GM21737 (cell line): Measurements from ENCODE around the gene MXD3.
"Not testable (repeated sequence)": the region's sequence is repeated elsewhere in the genome, so short reads cannot be mapped to it uniquely, and the experiment has no call there.

ENCODE experiments used
- ATAC-seq: cut with Tn5 transposase; IDR thresholded peaks from one replicate; pipeline ENCODE4 v1.9.1; 2021; ENCODE audit warnings: mild to moderate bottlenecking, moderate library complexity; ENCODE audit not compliant: unreplicated experiment

Gene MXD3

GRCh38 chr5:177311723-177312648 lies at the start of gene MXD3:
Gene MXD3 (minus strand): TSS chr5:177311898. CDS start chr5:177311830, 68 bp downstream.
- peak; percentile 71 for ATAC-seq

GRCh38 chr5:177360740-177361139 lies 49.0 kb upstream of the MXD3 start:
- ATAC-seq: not testable (repeated sequence)

GRCh38 chr5:177359860-177360259 lies 48.2 kb upstream of the MXD3 start:
- no peak for ATAC-seq

- ATAC-seq: no peak
Observed at GRCh38 chr5:177359451-177359851, 47.8 kb upstream of the MXD3 start.

GRCh38 chr5:177358370-177358819 lies 46.7 kb upstream of the MXD3 start:
- no peak for ATAC-seq

- ATAC-seq: peak; percentile 85
Observed at GRCh38 chr5:177357459-177358351, 46.0 kb upstream of the MXD3 start, which contains the start of gene RGS14. Gene RGS14 (plus strand): TSS chr5:177357924. CDS start chr5:177358025, 101 bp downstream.

- ATAC-seq: peak; percentile 3
Observed at GRCh38 chr5:177357146-177357458, 45.4 kb upstream of the MXD3 start.

- ATAC-seq: no peak
Observed at GRCh38 chr5:177356746-177357145, 45.0 kb upstream of the MXD3 start.

- ATAC-seq: no peak
Observed at GRCh38 chr5:177355868-177356168, 44.1 kb upstream of the MXD3 start.

- ATAC-seq: no peak
Observed at GRCh38 chr5:177355162-177355867, 43.6 kb upstream of the MXD3 start.

- no peak for ATAC-seq
Observed at GRCh38 chr5:177354711-177355110, 43.0 kb upstream of the MXD3 start.

GRCh38 chr5:177354256-177354655 lies 42.6 kb upstream of the MXD3 start:
- ATAC-seq: no peak

GRCh38 chr5:177353093-177353492 lies 41.4 kb upstream of the MXD3 start:
- ATAC-seq: no peak

GRCh38 chr5:177351392-177352329 lies 40.0 kb upstream of the MXD3 start, which contains the start of gene LMAN2:
Gene LMAN2 (minus strand): TSS chr5:177351668. CDS start chr5:177351647, 21 bp downstream.
- peak; percentile 92 for ATAC-seq

- peak; percentile 4 for ATAC-seq
Observed at GRCh38 chr5:177350776-177351391, 39.2 kb upstream of the MXD3 start.

GRCh38 chr5:177349762-177350161 lies 38.1 kb upstream of the MXD3 start:
- ATAC-seq: no peak

- no peak for ATAC-seq
Observed at GRCh38 chr5:177349362-177349647, 37.6 kb upstream of the MXD3 start.

- no peak for ATAC-seq
Observed at GRCh38 chr5:177347699-177348098, 36.0 kb upstream of the MXD3 start.

- ATAC-seq: no peak
Observed at GRCh38 chr5:177346820-177347219, 35.1 kb upstream of the MXD3 start.

- no peak for ATAC-seq
Observed at GRCh38 chr5:177344891-177345290, 33.2 kb upstream of the MXD3 start.
